Caco-2 (cell line): ENCODE measurements around the gene TINCR. TPM values are rescaled to one million over a fixed set of nuclear protein-coding genes. Genes with fewer than 3 reads are reported as not detected.

Experiments used
- BruUV-seq: library from RNA; stranded (reverse); fragments of 400-500 nt; replicated peaks from 2 replicates; lab custom pipeline; 2021; lab: Mats Ljungman, UMichigan
- CTCF ChIA-PET: fragments of 300-600 bp; sonication (Branson Sonifier 250); formaldehyde crosslinking; loops from one replicate; lab custom pipeline; 2022; ENCODE audit warnings: antibody characterized with exemption; lab: Charles Lee
- POLR2A ChIA-PET: fragments of 300-600 bp; sonication (Branson Sonifier 250); formaldehyde crosslinking; loops from one replicate; lab custom pipeline; 2022; ENCODE audit warnings: antibody characterized with exemption; lab: Charles Lee
- DNase-seq, 2 experiments: peaks; one replicate each; pipeline versions ENCODE4 v3.0.0 to v3.0.0-alpha.2; 2020 to 2022
- H3K27me3 ChIP-seq: replicated peaks from 2 replicates; pipeline ENCODE4 v1.6.0; 2011; ENCODE audit warnings: low read length; ENCODE audit not compliant: control insufficient read depth, insufficient read depth
- H3K36me3 ChIP-seq: 2 replicates; pipeline ENCODE4 v1.5.1; 2011; ENCODE audit warnings: low read length; ENCODE audit not compliant: control insufficient read depth, insufficient read depth
- H3K4me1 ChIP-seq: fragments of 250-450 bp; sonication (Bioruptor Pico); 2 replicates; pipeline ENCODE4 v1.5.1; 2020; ENCODE audit warnings: mild to moderate bottlenecking
- H3K4me3 ChIP-seq: 2 replicates; pipeline ENCODE4 v1.5.1; 2011; ENCODE audit warnings: low read depth, mild to moderate bottlenecking, control low read depth, low read length
- H3K9me3 ChIP-seq: fragments of 250-450 bp; sonication (Bioruptor Pico); 2 replicates; pipeline ENCODE4 v1.5.1; 2020; ENCODE audit warnings: mild to moderate bottlenecking, moderate library complexity
- H3K27ac Mint-ChIP-seq: one replicate; pipeline ENCODE4 v1.8.0; 2022; ENCODE audit warnings: mixed read lengths; ENCODE audit not compliant: unreplicated experiment
- H3K27me3 Mint-ChIP-seq: one replicate; pipeline ENCODE4 v1.8.0; 2022; ENCODE audit warnings: mixed read lengths; ENCODE audit not compliant: insufficient read depth, unreplicated experiment
- H3K36me3 Mint-ChIP-seq: one replicate; pipeline ENCODE4 v1.8.0; 2022; ENCODE audit warnings: mild to moderate bottlenecking, mixed read lengths; ENCODE audit not compliant: insufficient read depth, unreplicated experiment
- H3K4me1 Mint-ChIP-seq: one replicate; pipeline ENCODE4 v1.8.0; 2022; ENCODE audit warnings: low read depth, mixed read lengths; ENCODE audit not compliant: unreplicated experiment
- H3K4me3 Mint-ChIP-seq: one replicate; pipeline ENCODE4 v1.8.0; 2022; ENCODE audit warnings: mild to moderate bottlenecking, moderate library complexity, mixed read lengths; ENCODE audit not compliant: unreplicated experiment
- H3K9me3 Mint-ChIP-seq: one replicate; pipeline ENCODE4 v1.8.0; 2022; ENCODE audit warnings: mixed read lengths; ENCODE audit not compliant: unreplicated experiment
- intact Hi-C: fragments of 100-400 bp; cut with micrococcal nuclease; formaldehyde crosslinking; loops from one replicate; pipeline ENCODE4 v1.10.0; 2022; ENCODE audit not compliant: unreplicated experiment
- total RNA-seq: library from RNA; stranded (reverse); gene quantifications from 2 replicates; pipeline ENCODE4 v1.2.3, GENCODE V29; 2022
- TF ChIP-seq, protein P1 (sequence below), 2 experiments: fragments of 200-600 bp in 1 of 2; IDR thresholded peaks; 1 replicate in 1 of 2; 2 replicates in 1 of 2; pipeline versions ENCODE4 v1.5.1 to v1.8.0; 2011 to 2022; ENCODE audit warnings: antibody characterized with exemption in 1 of 2, control low read depth in 1 of 2, inconsistent platforms in 1 of 2, low read depth in 1 of 2, low read length in 1 of 2, mild to moderate bottlenecking in 1 of 2, moderate library complexity in 1 of 2; ENCODE audit not compliant: insufficient read depth in 1 of 2, severe bottlenecking in 1 of 2, unreplicated experiment in 1 of 2

The TINCR gene
- total RNA-seq, 1 experiment from 2014 or later: 3.8 TPM

- no peak for DNase-seq
- BruUV-seq: no TSS peak
- intact Hi-C loops: no loop called here
- Mint-ChIP-seq H3K4me3 (no peak overlapping the region), H3K27me3 (no peaks in the 10 kb centered on the region), H3K9me3 (peaks cover 8% of the 10 kb centered on the region), H3K27ac (no peak overlapping the region), H3K4me1 (no peaks in the 10 kb centered on the region), H3K36me3 (peaks cover 22% of the 10 kb centered on the region)
- POLR2A ChIA-PET: no interaction called here
- no peaks in the 10 kb centered on the region for H3K4me1 ChIP-seq
- H3K27me3 ChIP-seq: no peaks in the 10 kb centered on the region
- no peaks in the 10 kb centered on the region for H3K9me3 ChIP-seq
- H3K36me3 ChIP-seq: no peaks in the 10 kb centered on the region
- TF ChIP-seq, protein P1, sequence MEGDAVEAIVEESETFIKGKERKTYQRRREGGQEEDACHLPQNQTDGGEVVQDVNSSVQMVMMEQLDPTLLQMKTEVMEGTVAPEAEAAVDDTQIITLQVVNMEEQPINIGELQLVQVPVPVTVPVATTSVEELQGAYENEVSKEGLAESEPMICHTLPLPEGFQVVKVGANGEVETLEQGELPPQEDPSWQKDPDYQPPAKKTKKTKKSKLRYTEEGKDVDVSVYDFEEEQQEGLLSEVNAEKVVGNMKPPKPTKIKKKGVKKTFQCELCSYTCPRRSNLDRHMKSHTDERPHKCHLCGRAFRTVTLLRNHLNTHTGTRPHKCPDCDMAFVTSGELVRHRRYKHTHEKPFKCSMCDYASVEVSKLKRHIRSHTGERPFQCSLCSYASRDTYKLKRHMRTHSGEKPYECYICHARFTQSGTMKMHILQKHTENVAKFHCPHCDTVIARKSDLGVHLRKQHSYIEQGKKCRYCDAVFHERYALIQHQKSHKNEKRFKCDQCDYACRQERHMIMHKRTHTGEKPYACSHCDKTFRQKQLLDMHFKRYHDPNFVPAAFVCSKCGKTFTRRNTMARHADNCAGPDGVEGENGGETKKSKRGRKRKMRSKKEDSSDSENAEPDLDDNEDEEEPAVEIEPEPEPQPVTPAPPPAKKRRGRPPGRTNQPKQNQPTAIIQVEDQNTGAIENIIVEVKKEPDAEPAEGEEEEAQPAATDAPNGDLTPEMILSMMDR (IDR thresholded peaks at IDR 0.05; ENCODE audit: insufficient read depth in 1 of 2, low read depth in 1 of 2, low read length in 1 of 2, severe bottlenecking in 1 of 2, unreplicated experiment in 1 of 2): no peak
- CTCF ChIA-PET: no interaction called here
- H3K4me3 ChIP-seq: no peak overlapping the region
These were observed 5.5 kb downstream of the TINCR start for GRCh38 chr19:5562280-5562679.

- CTCF ChIA-PET: no interaction called here
- H3K36me3 Mint-ChIP-seq: peaks cover 22% of the 10 kb centered on the region
- no TSS peak for BruUV-seq
- H3K36me3 ChIP-seq: no peaks in the 10 kb centered on the region
- H3K4me3 Mint-ChIP-seq: no peak overlapping the region
- POLR2A ChIA-PET: no interaction called here
- peaks cover 6% of the 10 kb centered on the region for H3K4me1 Mint-ChIP-seq
- no peak for DNase-seq
- no peak overlapping the region for H3K4me3 ChIP-seq
- H3K9me3 Mint-ChIP-seq: peaks cover 8% of the 10 kb centered on the region
- no peaks in the 10 kb centered on the region for H3K4me1 ChIP-seq
- H3K27me3 ChIP-seq: no peaks in the 10 kb centered on the region
- TF ChIP-seq, protein P1 (IDR thresholded peaks at IDR 0.05; ENCODE audit: insufficient read depth in 1 of 2, low read depth in 1 of 2, low read length in 1 of 2, severe bottlenecking in 1 of 2, unreplicated experiment in 1 of 2): peak in 1 of 2 experiments; percentile 56
- intact Hi-C loops: no loop called here
- H3K27me3 Mint-ChIP-seq: no peaks in the 10 kb centered on the region
- no peaks in the 10 kb centered on the region for H3K9me3 ChIP-seq
- no peak overlapping the region for H3K27ac Mint-ChIP-seq
These were observed 6.2 kb downstream of the TINCR start for GRCh38 chr19:5561559-5561958.

- H3K4me3 Mint-ChIP-seq: no peak overlapping the region
- no TSS peak for BruUV-seq
- ChIA-PET POLR2A (no interaction called here), CTCF (no interaction called here)
- H3K27me3 Mint-ChIP-seq: no peaks in the 10 kb centered on the region
- DNase-seq: no peak
- intact Hi-C loops: no loop called here
- Histone ChIP-seq H3K4me3 (no peak overlapping the region), H3K27me3 (no peaks in the 10 kb centered on the region), H3K9me3 (no peaks in the 10 kb centered on the region), H3K4me1 (no peaks in the 10 kb centered on the region), H3K36me3 (no peaks in the 10 kb centered on the region)
- TF ChIP-seq, protein P1 (IDR thresholded peaks at IDR 0.05; ENCODE audit: insufficient read depth in 1 of 2, low read depth in 1 of 2, low read length in 1 of 2, severe bottlenecking in 1 of 2, unreplicated experiment in 1 of 2): no peak
- peaks cover 22% of the 10 kb centered on the region for H3K36me3 Mint-ChIP-seq
- H3K9me3 Mint-ChIP-seq: peaks cover 8% of the 10 kb centered on the region
- H3K27ac Mint-ChIP-seq: no peak overlapping the region
- peaks cover 8% of the 10 kb centered on the region for H3K4me1 Mint-ChIP-seq
These were observed 7.6 kb downstream of the TINCR start for GRCh38 chr19:5560156-5560555.
